Chondrocyte (in vitro differentiated cells): ENCODE results near the gene CERS5. TPM values are rescaled to one million over a fixed set of nuclear protein-coding genes. Genes with fewer than 3 reads are reported as not detected.

Experiments
- DNase-seq: peaks from one replicate; pipeline ENCODE4 v3.0.0; 2021; ENCODE audit warnings: mixed read lengths, low spot score
- H3K27ac Mint-ChIP-seq: one replicate; pipeline ENCODE4 v1.8.0; 2021; ENCODE audit warnings: mild to moderate bottlenecking, moderate library complexity, mixed read lengths; ENCODE audit not compliant: unreplicated experiment
- H3K27me3 Mint-ChIP-seq: 2 replicates; pipeline ENCODE4 v1.8.0; 2021; ENCODE audit warnings: low read depth, mixed read lengths
- H3K36me3 Mint-ChIP-seq: 2 replicates; pipeline ENCODE4 v1.8.0; 2021; ENCODE audit warnings: low read depth, mixed read lengths
- H3K4me1 Mint-ChIP-seq: 2 replicates; pipeline ENCODE4 v1.8.0; 2021; ENCODE audit warnings: low read depth, mild to moderate bottlenecking, mixed read lengths
- H3K4me3 Mint-ChIP-seq: one replicate; pipeline ENCODE4 v1.8.0; 2021; ENCODE audit warnings: mild to moderate bottlenecking, moderate library complexity, mixed read lengths; ENCODE audit not compliant: unreplicated experiment
- H3K9me3 Mint-ChIP-seq: 2 replicates; pipeline ENCODE4 v1.8.0; 2021; ENCODE audit warnings: low read depth, mixed read lengths
- CTCF ChIP-seq: fragments of 200-600 bp; sonication (generic); IDR thresholded peaks from 2 replicates; pipeline ENCODE4 v1.5.0; 2021; ENCODE audit warnings: antibody characterized with exemption, mild to moderate bottlenecking, moderate library complexity
- total RNA-seq: library from RNA; stranded (reverse); gene quantifications from 3 replicates; pipeline ENCODE4 v1.2.1, GENCODE V29; 2021

CERS5 gene
- total RNA-seq, 1 donor from 2014 or later = 80.9 TPM

GRCh38 chr12:50103767-50104321 is 63.3 kb downstream of the CERS5 start, which contains the start of gene GPD1:
TSS of gene GPD1 (plus strand) at chr12:50104008. CDS start at chr12:50104051, 43 bp downstream.
- DNase-seq = no peak
- Mint-ChIP-seq H3K27ac (no peak within 1 kb of the TSS), H3K4me3 (no peak within 1 kb of the TSS)

GRCh38 chr12:50103351-50103750 is 63.8 kb downstream of the CERS5 start:
- Mint-ChIP-seq H3K27me3 (no peaks in the 10 kb centered on the region), H3K27ac (no peak overlapping the region), H3K4me3 (no peak overlapping the region), H3K9me3 (no peaks in the 10 kb centered on the region), H3K36me3 (peaks cover 12% of the 10 kb centered on the region), H3K4me1 (peaks cover 11% of the 10 kb centered on the region)
- no peak for DNase-seq
- TF ChIP-seq CTCF = no peak

More at GRCh38 chr12:50103767-50104321, 63.3 kb downstream of the CERS5 start, which contains the start of gene GPD1:
- H3K36me3 Mint-ChIP-seq = peaks cover 11% of the 10 kb centered on the region
- no peaks in the 10 kb centered on the region for H3K27me3 Mint-ChIP-seq
- H3K9me3 Mint-ChIP-seq = no peaks in the 10 kb centered on the region
- peaks cover 11% of the 10 kb centered on the region for H3K4me1 Mint-ChIP-seq
- no peak for TF ChIP-seq CTCF

DNA sequence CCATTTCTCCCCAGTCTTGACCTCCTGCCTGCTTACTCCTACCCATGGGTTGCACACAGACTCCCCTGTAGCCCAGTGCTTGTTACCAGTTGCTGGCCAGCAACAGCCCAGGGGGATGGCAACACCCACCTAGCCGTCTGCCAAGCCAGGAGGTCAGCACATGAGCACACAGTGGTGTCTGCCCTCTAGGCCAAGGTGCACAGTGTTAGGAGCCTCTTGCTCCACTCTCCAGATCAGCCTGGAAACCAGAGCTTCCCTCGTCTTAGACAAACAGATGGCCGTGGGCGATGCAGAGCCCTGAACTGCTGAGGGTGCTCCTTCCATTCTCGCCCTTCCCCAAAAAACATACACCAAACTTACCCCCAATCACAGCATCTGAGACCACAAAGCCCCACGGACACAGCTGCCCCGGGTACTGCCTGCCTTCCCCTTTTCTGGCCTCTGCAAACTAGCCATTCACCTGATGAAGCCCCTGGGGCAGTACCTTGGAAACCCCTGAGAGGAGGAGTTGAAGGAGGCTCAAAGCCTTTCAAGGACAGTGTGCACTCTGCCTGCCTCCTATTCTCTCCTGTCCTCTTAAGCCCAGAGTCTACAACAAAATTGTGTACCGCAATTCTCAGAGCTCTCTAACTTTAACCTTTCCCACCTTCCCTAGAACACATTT is 64.4 kb downstream of the CERS5 start:
- Mint-ChIP-seq H3K4me1 (peaks cover 11% of the 10 kb centered on the region), H3K27me3 (no peaks in the 10 kb centered on the region), H3K4me3 (no peak overlapping the region), H3K36me3 (peaks cover 18% of the 10 kb centered on the region), H3K9me3 (no peaks in the 10 kb centered on the region), H3K27ac (no peak overlapping the region)
- TF ChIP-seq CTCF = no peak
- no peak for DNase-seq

- no peaks in the 10 kb centered on the region for H3K27me3 Mint-ChIP-seq
- no peak for TF ChIP-seq CTCF
- peaks cover 11% of the 10 kb centered on the region for H3K4me1 Mint-ChIP-seq
- no peak overlapping the region for H3K4me3 Mint-ChIP-seq
- H3K36me3 Mint-ChIP-seq = peaks cover 21% of the 10 kb centered on the region
- no peak overlapping the region for H3K27ac Mint-ChIP-seq
- H3K9me3 Mint-ChIP-seq = no peaks in the 10 kb centered on the region
- DNase-seq = no peak
These were observed 65.0 kb downstream of the CERS5 start for GRCh38 chr12:50102131-50102531.

DNA sequence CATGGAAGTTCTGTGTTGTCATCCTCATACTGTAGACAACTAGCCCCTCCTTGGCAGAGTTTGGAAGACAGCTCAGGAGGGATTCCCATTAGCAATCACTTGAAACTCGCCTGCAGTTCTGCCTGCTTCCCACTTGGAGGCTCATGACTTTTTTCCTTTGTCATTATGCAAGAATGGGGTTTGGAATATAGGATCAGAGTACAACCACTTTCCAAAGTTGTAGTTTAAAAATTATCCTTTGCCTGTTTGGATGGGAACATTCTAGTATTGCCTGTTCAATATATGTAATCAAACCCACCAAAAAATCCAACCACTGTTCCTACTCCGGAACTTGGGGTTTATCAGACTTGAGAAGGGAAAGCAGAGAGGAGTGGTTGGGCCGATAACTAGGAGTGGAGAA is 65.5 kb downstream of the CERS5 start:
- H3K27ac Mint-ChIP-seq = peak overlapping the region; percentile 57
- peak; percentile 74 for TF ChIP-seq CTCF
- no peaks in the 10 kb centered on the region for H3K9me3 Mint-ChIP-seq
- peaks cover 25% of the 10 kb centered on the region for H3K36me3 Mint-ChIP-seq
- H3K27me3 Mint-ChIP-seq = no peaks in the 10 kb centered on the region
- peaks cover 11% of the 10 kb centered on the region for H3K4me1 Mint-ChIP-seq
- H3K4me3 Mint-ChIP-seq = no peak overlapping the region
- no peak for DNase-seq
